AG09309 (cell line): ENCODE measurements around the gene PSD2.

ENCODE experiments used
- DNase-seq: peaks from one replicate; pipeline ENCODE4 v3.0.0-alpha.2; 2010; ENCODE audit warnings: low read depth
- H3K4me3 ChIP-seq: 2 replicates; pipeline ENCODE4 v1.5.1; 2011; ENCODE audit warnings: mild to moderate bottlenecking, low read depth, low read length, moderate library complexity; ENCODE audit not compliant: control insufficient read depth
- TF ChIP-seq, protein P1 (sequence below): IDR thresholded peaks from 2 replicates; pipeline ENCODE4 v1.5.1; 2011; ENCODE audit warnings: mild to moderate bottlenecking, low read depth, low read length, inconsistent platforms; ENCODE audit not compliant: insufficient read depth, control insufficient read depth; ENCODE audit errors: missing control alignments

Gene PSD2

DNA sequence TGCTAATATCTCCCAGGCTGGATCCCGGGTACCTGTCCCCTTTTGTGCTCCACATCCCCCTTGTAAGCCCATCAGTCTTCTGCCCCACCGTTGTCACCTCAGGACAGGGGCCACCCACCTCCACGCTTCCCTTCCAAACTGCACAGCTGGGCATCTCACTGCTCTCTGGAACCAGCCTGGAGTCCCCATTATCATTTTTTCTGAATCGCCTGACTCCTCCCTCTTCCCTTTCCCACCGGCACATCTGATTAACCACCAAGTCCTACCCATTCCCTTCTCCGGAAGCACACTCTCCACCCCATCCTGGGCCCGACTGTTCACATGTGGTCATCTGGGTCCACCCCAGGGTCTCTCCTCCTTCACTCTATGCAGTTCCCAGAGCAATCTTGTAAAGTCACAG is 53.9 kb downstream of the PSD2 start:
- DNase-seq: no peak
- TF ChIP-seq, protein P1, sequence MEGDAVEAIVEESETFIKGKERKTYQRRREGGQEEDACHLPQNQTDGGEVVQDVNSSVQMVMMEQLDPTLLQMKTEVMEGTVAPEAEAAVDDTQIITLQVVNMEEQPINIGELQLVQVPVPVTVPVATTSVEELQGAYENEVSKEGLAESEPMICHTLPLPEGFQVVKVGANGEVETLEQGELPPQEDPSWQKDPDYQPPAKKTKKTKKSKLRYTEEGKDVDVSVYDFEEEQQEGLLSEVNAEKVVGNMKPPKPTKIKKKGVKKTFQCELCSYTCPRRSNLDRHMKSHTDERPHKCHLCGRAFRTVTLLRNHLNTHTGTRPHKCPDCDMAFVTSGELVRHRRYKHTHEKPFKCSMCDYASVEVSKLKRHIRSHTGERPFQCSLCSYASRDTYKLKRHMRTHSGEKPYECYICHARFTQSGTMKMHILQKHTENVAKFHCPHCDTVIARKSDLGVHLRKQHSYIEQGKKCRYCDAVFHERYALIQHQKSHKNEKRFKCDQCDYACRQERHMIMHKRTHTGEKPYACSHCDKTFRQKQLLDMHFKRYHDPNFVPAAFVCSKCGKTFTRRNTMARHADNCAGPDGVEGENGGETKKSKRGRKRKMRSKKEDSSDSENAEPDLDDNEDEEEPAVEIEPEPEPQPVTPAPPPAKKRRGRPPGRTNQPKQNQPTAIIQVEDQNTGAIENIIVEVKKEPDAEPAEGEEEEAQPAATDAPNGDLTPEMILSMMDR: no peak

DNA sequence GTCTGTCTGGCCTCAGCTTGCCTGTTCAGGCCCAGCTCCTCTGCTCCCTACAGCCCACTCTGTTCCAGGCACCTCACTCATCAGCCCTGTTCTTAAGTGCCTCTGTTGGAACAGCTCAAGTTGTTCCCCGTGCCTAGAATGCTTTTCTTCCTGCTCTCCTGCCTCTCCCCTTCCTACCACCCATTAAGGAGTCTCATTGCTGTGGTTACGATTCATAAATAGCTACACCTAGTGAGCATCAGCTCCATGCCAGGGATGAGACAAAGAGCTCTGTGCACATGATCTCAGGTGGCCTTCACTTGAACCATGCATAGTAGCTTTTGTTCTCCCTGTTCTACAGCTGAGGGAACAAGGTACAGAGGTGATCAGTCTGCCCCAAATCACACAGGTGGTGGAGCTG is 54.3 kb downstream of the PSD2 start:
- DNase-seq: no peak
- TF ChIP-seq, protein P1: no peak
- H3K4me3 ChIP-seq: no peak overlapping the region

More for the DNA sequence above, 53.9 kb downstream of the PSD2 start:
- no peak overlapping the region for H3K4me3 ChIP-seq

DNA sequence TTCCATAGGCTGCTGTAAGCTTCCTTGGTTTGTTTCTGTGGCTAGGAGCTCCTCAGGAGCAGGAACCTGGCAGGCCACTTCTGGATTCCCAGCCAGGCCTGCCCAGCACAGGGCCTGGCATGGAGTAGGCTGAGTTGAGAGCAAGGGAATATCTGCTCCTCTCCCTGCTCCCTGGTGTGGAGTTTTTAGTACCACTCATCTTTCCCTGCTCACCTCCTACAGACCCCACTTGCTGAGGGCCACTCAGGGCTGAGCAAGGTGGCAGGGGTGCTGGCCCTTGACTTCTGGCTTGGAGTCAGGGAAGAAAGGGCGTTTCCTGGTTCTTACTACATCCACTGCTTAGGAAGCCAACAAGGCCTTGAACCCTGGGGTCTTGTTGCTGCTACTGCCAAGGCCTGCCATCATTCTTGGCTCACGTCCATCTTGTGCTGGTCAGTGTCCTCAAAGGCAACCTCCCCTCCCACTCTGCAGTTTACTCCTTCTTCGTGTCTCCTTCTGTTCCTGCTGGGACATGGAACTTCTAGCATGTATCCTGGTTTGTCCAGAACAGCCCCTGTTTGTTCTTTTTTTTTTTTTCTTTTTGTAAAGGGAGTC is 54.9 kb downstream of the PSD2 start:
- TF ChIP-seq, protein P1: no peak
- no peak for DNase-seq
- no peak overlapping the region for H3K4me3 ChIP-seq

DNA sequence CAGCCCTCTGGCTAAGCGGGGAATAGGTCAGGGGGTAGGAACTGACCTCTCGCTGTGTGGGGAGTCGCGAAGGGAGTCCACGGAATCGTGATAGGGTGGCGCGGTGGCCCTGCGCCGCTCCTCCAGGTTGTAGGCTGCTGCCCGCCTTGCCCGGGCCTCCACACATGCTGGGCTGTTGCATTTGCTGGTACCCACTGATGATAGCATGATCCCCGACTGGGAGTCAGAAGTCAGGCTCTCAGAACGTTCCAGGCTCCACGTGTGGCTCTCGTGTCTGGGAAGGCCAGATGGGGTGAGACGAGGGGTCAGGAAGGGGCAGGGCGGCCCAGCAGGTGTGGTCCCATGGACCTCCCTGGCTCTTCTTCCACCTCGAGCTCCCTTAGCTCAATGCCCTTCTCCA is 56.0 kb downstream of the PSD2 start:
- no peak overlapping the region for H3K4me3 ChIP-seq
- TF ChIP-seq, protein P1: no peak

DNA sequence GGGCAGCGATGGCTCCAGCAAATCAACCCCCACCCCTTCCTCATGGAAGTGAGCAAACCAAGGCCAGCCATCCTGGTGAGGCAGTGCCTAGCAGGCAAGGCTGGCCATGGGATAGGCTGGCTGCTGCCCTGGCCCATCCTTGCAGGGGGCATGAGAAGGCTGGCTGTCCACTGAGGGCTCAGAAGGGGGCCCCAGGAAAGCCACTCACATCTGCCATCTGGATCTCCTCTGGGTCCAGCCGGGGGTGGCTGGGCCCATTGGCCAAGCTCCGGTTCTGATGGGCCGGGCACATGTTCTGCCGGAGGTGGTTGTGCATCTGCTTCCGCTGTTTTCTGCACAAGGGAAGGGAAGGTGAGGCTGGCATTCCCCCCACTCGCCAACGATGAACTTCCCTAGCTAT is 57.1 kb downstream of the PSD2 start:
- TF ChIP-seq, protein P1: no peak
- DNase-seq: no peak

More for the DNA sequence above, 56.0 kb downstream of the PSD2 start:
- no peak for DNase-seq

DNA sequence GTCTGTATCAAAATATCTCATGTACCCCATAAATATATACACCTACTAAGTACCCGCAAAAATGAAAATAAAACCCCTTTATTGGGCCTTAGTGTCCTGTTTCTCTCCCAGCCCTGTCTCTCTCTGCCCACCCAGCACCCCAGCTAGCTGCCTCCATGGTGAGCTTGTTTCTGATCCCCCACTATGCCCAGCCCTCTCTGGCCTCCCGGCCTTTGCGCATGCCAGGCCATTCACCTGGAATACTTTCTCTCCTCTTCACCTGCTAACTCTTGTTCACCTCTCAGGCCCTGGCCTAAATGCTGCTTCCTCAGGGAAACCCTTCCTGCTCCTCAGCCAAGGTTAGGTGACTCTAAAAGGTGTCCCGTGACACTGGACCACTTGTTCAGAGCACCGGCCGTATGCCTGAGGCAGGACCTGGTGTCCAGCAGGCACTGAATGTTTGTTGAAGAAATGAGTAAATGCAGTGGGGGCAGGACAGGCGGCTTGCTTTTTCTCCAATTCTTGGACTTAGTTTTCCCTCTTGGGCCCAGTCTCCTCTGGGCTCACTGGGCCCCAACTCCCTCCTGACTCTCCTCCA is 58.5 kb downstream of the PSD2 start:
- DNase-seq: no peak
- TF ChIP-seq, protein P1: no peak
- no peak overlapping the region for H3K4me3 ChIP-seq

More for the DNA sequence above, 57.1 kb downstream of the PSD2 start:
- no peak overlapping the region for H3K4me3 ChIP-seq

DNA sequence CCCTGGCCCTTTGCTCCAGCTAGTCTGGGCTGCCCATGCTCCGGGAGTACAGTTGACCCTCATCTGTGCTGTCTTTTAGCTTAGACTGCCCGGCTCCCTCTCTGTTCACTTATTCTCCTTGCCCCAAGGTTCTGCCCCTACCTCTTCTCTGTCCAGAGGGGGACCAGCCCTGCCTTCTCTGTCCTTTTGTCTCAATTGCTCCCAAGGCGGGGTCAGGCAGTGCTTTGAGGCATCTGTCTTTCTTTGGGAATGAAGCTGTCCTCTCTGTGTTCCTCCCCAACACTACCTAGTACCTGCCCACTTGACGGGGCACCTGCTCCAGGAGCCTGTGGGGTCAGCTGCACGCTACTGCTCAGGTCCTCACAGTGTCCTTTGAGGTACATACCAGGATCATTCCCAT is 59.3 kb downstream of the PSD2 start:
- no peak overlapping the region for H3K4me3 ChIP-seq
- TF ChIP-seq, protein P1: no peak
- DNase-seq: no peak
